Colon (tissue), 2 donors: Measurements from ENCODE around the gene TUBB4A.
"Not testable (repeated sequence)": the region's sequence is repeated elsewhere in the genome, so short reads cannot be mapped to it uniquely, and the experiment has no call there.

Source experiments
- FAIRE-seq: peaks from 2 replicates; lab custom pipeline; 2012; peaks lifted over from hg19 to GRCh38; lab: Jason Lieb, UNC
- donor health status: control.
- donor health status: control.

Gene TUBB4A

GRCh38 chr19:6501740-6502648 is at the start of gene TUBB4A:
TUBB4A (minus strand) TSS chr19:6502309; CDS start chr19:6502212, 97 bp downstream.
- no peak for FAIRE-seq

GRCh38 chr19:6551091-6551490 is 49.0 kb upstream of the TUBB4A start:
- FAIRE-seq, result no peak

GRCh38 chr19:6550679-6551078 is 48.6 kb upstream of the TUBB4A start:
- not testable (repeated sequence) for FAIRE-seq

- FAIRE-seq, result no peak
Measured at GRCh38 chr19:6543866-6544347, 41.8 kb upstream of the TUBB4A start.

GRCh38 chr19:6540918-6541689 is 39.0 kb upstream of the TUBB4A start:
- no peak for FAIRE-seq

GRCh38 chr19:6539514-6539913 is 37.4 kb upstream of the TUBB4A start:
- FAIRE-seq, result no peak

- FAIRE-seq, result no peak
Measured at GRCh38 chr19:6535558-6536137, 33.5 kb upstream of the TUBB4A start.

GRCh38 chr19:6534451-6535093 is 32.5 kb upstream of the TUBB4A start:
- no peak for FAIRE-seq

GRCh38 chr19:6533746-6534418 is 31.8 kb upstream of the TUBB4A start:
- no peak for FAIRE-seq

GRCh38 chr19:6533000-6533328 is 30.9 kb upstream of the TUBB4A start:
- FAIRE-seq, result no peak

GRCh38 chr19:6532244-6532999 is 30.3 kb upstream of the TUBB4A start:
- no peak for FAIRE-seq

GRCh38 chr19:6531956-6532243 is 29.8 kb upstream of the TUBB4A start:
- FAIRE-seq, result no peak

- FAIRE-seq, result no peak
Measured at GRCh38 chr19:6531163-6531955, 29.2 kb upstream of the TUBB4A start.

GRCh38 chr19:6530386-6531162 is 28.5 kb upstream of the TUBB4A start, which contains the start of gene TNFSF9:
TNFSF9 (plus strand) TSS chr19:6531026; CDS start chr19:6531037, 11 bp downstream.
- FAIRE-seq, result no peak

- no peak for FAIRE-seq
Measured at GRCh38 chr19:6529937-6530385, 27.9 kb upstream of the TUBB4A start.

GRCh38 chr19:6529351-6529750 is 27.2 kb upstream of the TUBB4A start:
- FAIRE-seq, result no peak

- no peak for FAIRE-seq
Measured at GRCh38 chr19:6528544-6529121, 26.5 kb upstream of the TUBB4A start.

- no peak for FAIRE-seq
Measured at GRCh38 chr19:6527893-6528543, 25.9 kb upstream of the TUBB4A start.
